GM19351 (cell line): ENCODE results near the gene PAOX.
"Not testable (repeated sequence)": the region's sequence is repeated elsewhere in the genome, so short reads cannot be mapped to it uniquely, and the experiment has no call there.

ENCODE experiments used
- ATAC-seq: cut with Tn5 transposase; IDR thresholded peaks from one replicate; pipeline ENCODE4 v1.9.1; 2021; ENCODE audit warnings: mild to moderate bottlenecking, moderate library complexity; ENCODE audit not compliant: unreplicated experiment

The PAOX gene

DNA sequence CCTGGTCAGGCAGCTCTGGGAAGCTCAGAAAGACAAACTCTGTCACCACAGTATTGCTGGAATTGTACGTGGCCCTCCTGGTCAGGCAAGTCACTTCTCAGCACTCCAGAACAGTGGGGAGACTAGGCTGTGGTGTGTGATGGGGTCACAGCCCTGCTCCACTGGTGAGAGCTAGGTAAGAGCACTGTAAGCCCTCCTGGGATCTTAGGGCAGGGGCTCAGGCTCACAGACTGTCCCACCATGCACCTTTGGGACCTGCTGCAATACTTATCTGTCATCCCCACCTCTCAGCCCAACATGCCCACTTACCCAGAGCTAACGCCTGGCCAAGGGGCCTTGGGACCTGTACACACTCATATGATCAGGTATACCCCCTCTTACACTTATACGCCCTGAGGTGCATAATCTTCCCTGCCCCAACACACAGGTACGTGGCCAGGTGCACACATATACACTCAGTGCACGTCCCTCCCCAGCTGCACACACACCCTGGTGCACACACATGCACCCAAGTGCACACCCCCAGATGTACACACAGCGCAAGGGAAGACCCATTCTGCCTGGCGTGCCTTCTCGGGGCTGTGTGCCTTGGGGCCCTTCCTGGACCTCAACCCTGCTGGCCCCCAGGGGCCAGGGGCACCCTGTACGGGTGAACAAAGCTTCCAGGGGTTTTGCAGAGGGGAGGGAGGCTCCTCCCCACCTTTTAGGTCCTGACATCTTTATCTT, 53.0 kb downstream of the PAOX start:
- ATAC-seq = not testable (repeated sequence)

DNA sequence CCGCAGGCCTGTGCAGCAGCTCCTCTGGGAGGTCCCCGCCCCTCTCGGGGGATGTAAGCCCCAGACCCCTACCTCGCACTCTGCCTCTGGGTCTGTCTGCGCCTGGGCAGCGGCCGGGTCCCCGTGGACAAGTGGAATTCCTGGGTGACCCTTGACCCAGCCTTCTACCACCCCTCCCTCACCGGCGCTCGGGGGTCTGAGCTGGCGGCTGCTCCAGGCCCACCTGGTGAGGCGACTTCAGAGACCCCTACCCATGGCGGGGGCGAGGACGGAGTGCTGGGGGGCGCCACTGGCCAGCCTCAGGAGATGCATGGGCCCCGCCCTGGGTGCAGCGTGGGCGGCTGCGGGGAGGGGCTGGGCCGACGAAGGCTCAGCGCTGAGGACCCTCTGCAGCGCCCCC, 53.7 kb downstream of the PAOX start:
- ATAC-seq = not testable (repeated sequence)

DNA sequence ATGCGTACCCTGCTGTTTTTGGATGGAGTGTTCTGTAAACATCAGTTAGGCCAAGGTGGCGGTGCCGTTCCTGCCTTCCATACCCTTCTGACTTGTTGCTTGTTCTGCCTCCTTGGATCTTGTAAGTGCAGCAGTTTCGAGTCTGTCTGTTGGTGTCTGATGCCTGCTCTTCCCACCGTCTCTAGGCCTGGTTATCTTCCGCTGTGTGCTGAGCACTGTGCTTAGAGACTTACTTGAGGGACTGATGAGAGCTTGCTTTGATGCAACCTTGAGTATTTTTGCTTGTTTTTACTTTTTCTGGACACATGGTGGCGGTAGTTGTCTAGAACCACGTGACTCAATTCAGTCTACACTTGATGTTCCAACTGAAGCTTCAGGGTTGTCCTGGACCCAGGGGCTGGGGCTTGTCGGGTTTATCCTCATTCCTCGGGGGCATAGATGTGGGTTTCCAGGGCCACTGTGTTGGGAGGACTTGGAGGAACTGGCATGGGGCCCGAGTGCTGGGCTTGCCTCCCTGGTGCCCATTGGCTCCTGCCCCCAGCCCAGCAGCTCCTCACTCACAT, 59.7 kb downstream of the PAOX start:
- peak; percentile 73 for ATAC-seq

- ATAC-seq = no peak
These were observed 60.7 kb downstream of the PAOX start for GRCh38 chr10:133439517-133440461.

GRCh38 chr10:133440633-133441285, 61.7 kb downstream of the PAOX start:
- ATAC-seq = no peak
